HG03565 (cell line): ENCODE results near the gene KHDC4.
"Not testable (repeated sequence)": the region's sequence is repeated elsewhere in the genome, so short reads cannot be mapped to it uniquely, and the experiment has no call there.

ENCODE experiments used
- ATAC-seq: cut with Tn5 transposase; IDR thresholded peaks from one replicate; pipeline ENCODE4 v1.9.1; 2021; ENCODE audit warnings: mild to moderate bottlenecking, moderate library complexity; ENCODE audit not compliant: unreplicated experiment

The KHDC4 gene

GRCh38 chr1:155911156-155912055 lies 22.8 kb downstream of the KHDC4 start, which contains the start of gene RIT1:
TSS of gene RIT1 (minus strand) at chr1:155911349. CDS start at chr1:155910761, 588 bp downstream.
- peak; percentile 66 for ATAC-seq

GRCh38 chr1:155910621-155911121 lies 23.5 kb downstream of the KHDC4 start:
- no peak for ATAC-seq

DNA sequence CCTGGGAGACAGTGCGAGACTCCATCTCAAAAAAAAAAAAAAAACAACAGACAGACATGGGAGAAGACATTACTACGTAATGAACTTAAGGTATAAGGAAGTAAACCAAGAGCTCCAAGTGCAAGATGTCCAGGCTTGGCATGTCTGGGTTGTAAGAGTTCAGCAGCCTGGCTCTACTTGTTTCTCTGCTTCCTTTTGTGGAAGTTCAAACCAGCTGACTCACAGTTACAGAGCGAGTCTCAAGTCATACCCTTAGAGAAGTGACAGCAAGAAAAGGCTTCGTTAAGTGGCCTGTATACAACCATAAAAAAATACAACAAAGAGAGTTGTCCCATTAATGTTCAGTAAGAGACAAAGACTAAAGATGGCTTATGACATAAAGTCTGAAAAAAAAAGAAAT lies 24.3 kb downstream of the KHDC4 start:
- ATAC-seq = no peak

- ATAC-seq = no peak
Observed at GRCh38 chr1:155904261-155904660, 30.0 kb downstream of the KHDC4 start.

DNA sequence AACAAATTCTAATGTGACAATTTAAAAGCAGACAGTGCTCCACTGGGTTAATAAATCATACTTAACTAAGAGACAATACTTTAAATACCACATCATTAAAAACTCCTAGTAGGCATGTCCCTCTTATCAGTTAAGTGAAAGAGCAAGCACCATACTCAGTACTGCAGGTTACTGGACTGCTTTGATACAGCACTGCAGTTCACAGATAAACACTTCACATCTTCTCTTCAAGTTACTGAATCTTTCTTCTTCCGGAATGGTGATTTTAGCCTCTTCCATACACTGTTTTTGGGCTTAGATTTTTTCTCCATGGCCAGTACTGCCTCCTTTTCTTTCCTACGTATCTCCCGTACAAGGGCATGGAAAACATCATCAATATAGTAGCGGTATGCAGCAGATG lies 34.1 kb downstream of the KHDC4 start:
- no peak for ATAC-seq

DNA sequence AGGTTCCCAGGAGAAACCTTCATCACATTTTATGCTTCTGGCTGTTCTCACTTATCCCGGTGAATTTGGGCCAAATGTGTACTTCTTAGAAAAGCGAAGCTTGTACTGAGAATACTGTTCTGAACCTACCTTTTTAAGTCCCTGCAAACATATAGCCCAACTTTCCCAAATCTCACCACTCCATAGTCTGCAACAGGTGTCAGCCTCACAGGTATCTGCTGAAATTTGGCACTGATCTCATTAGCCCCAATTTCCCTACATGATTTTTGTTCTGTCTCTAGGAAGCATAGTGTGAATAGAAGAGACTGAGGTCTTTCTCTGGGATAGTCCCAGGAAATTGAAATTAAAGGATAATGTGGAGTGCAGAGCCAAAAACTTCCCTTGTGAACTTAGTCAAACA lies 34.5 kb downstream of the KHDC4 start:
- no peak for ATAC-seq

- ATAC-seq = no peak
Observed at GRCh38 chr1:155898888-155899287, 35.3 kb downstream of the KHDC4 start.

GRCh38 chr1:155897746-155898145 lies 36.5 kb downstream of the KHDC4 start:
- no peak for ATAC-seq

DNA sequence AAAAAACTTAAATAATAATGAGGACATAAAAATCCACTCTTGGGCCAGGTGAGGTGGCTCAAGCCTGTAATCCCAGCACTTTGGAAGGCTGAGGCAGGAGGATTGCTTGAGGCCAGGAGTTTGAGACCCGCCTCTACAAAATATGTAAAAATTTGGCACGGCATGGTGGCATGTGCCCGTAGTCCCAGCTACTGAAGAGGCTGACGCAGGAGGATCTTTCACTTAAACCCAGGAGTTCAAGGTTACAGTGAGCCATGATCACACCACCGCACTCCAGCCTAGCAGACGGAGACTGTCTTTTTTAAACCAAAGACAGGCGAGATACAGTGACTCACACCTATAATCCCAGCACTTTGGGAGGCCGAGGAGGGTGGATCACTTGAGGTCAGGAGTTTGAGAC lies 37.7 kb downstream of the KHDC4 start:
- ATAC-seq = not testable (repeated sequence)

DNA sequence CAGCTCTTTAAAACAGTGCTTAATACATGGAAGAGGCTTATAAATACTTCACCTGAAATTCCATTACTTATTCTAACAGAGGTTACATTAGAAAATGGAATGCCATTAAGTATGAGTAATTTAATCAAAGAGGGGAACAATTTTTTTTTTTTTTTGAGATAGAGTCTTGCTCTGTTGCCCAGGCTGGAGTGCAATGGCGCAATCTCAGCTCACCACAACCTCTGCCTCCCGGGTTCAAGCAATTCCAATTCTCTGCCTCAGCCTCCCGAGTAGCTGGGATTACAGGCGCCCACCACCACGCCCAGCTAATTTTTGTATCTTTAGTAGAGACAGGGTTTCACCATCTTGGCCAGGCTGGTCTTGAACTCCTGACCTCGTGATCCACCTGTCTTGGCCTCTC lies 38.6 kb downstream of the KHDC4 start:
- not testable (repeated sequence) for ATAC-seq

DNA sequence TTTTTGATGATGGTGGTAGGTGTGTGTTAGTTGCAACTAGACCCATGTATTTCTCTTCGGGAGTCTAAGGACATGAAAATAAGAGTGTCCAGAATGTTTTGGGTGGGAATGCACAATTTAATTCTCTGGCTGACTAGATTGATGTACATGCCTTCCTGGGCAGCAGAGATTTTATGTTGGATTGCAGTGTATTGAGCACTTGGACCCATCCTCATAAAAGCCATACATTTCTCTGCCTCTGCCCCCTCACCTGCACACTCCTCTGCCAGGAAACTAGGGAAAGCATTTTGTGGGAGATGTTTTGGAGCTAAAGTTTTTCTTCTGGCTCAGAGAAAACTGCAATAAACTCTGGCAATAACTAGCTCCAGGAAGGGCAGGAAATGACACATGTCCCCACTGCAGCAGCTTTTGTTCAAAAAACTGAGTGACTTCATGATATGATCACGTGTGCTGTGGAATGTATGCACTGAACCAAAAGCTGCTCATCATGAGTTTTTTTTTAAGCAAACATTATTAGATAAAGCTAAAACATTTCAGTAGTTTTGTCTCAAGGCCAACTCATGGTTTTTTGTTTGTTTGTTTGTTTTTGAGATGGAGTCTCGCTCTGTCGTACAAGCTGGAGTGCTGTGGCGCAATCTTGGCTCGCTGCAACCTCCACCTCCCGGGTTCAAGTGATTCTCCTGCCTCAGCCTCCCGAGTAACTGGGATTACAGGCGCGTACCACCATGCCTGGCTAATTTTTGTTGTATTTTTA lies 40.6 kb downstream of the KHDC4 start:
- ATAC-seq = no peak

DNA sequence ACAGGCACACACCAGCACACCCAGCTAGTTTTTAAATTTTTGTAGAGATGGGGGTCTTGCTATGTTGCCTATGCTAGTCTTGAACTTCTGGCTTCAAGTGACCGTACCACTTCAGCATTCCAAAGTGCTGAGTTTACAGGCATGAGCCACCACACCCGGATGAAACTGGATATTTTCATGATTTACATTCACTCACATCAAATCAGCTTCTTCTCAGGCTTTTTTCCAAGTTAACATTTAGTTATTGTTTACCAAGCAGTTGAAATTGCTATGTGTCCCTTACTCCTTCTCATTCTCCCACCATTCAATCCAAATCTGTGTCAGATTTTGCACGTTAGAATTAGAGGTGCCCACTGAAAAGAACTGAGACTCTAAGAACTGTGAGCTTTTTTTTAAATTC lies 41.4 kb downstream of the KHDC4 start:
- ATAC-seq = no peak

GRCh38 chr1:155890251-155890650 lies 44.0 kb downstream of the KHDC4 start:
- ATAC-seq = no peak

DNA sequence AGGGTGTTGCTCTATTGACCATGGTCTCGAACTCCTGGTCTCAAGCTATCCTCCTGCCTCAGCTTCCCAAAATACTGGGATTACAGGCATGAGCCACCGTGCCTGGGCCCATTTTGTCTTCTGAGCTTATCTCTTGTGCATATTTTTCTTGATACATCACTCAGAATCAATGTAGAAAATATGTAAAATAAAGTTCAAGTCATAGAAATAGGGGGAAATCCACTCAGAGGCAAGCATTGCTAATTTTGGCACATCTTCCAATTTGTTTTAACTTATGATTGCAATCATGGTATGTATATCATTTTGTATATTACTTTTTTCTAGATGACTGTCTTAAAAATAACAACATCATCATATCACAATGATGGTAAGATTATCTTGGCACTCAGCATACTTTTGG lies 44.6 kb downstream of the KHDC4 start:
- no peak for ATAC-seq

DNA sequence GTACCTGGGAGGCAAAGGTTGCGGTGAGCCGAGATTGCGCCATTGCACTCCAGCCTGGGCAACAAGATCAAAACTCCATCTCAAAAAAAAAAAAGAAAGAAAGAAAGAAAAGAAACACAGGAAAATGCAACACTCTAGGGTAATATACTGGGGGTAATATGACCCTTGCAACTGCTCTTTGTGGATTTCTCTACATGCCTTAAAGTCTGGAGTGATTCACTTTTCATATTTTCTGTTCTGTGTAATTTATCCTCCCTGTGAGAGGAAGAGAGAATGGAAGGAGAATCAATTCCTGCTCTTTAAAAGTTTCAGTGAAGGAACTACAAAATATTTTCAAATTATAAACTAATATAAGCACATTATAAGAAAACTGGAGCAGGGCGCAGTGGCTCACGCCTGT lies 45.7 kb downstream of the KHDC4 start:
- no peak for ATAC-seq

- no peak for ATAC-seq
Observed at GRCh38 chr1:155884982-155885381, 49.2 kb downstream of the KHDC4 start.

DNA sequence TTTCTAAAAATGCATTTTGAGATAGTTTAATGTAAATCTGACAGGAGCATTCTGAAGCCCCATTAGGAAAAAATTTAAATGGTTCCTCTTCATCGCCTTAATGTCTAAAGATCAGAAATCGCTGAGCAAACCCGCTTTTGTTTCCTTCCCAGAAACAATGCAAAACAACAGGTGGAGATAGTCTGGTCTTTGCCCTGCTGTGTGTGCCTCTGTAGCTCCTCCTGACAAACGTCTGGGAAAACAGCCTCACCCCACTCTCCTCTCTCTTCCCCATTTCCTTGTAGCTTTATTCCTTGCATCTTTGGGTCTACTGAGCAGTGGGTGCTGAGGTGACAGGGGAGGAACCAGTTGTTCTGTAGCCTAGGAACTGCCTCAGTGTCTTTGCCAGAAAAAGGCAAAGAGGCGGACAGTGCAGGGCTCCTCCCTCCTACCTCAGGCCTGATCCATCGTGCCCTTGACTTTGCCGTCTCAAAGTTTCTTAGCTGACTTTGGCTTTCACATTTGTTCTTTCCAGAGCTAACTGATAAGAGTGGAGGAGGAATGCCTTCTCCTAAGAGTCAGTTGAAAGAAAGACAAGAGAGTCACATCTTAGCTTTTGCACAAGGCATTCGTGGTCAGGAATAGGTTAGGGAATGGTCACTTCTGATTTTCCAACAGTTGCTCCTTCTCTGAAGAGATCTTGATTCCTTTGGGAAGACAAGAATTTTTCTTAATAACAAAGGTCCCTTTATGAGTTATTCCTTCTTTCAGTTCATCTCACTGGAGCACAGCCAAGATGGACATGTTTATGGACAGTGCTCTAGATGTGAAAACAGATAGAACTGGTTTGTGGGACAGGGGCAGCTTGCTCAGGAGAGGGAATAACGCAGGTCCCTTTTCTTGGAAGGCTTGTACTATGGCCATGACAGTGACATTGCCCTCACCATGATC lies 49.9 kb downstream of the KHDC4 start:
- no peak for ATAC-seq

- no peak for ATAC-seq
Observed at GRCh38 chr1:155882766-155883165, 51.4 kb downstream of the KHDC4 start.

GRCh38 chr1:155882235-155882634 lies 52.0 kb downstream of the KHDC4 start:
- no peak for ATAC-seq

- no peak for ATAC-seq
Observed at GRCh38 chr1:155880950-155881349, 53.3 kb downstream of the KHDC4 start.

GRCh38 chr1:155880251-155880650 lies 54.0 kb downstream of the KHDC4 start:
- ATAC-seq = no peak
